Psoas muscle (tissue), 8 donors: ENCODE results near the gene EPHB1. TPM values are rescaled to one million over a fixed set of nuclear protein-coding genes. Genes with fewer than 3 reads are reported as not detected.

ENCODE experiments used
- ATAC-seq, 4 donors: fragments of 200-7000 bp; cut with Tn5 transposase; one replicate each; pipeline ENCODE4 v1.9.1; 2020; ENCODE audit warnings: moderate library complexity in 3 of 4, mild to moderate bottlenecking in 2 of 4
- DNase-seq, 2 donors: peaks; one replicate each; pipeline ENCODE4 v3.0.0-alpha.2; 2020
- H3K27ac ChIP-seq: fragments of 200-600 bp; one replicate; pipeline ENCODE4 v1.8.0; 2022
- H3K27me3 ChIP-seq, 3 donors: fragments of 200-600 bp in 1 of 3; one replicate each; pipeline versions ENCODE4 v1.6.1 to v1.8.0; 2013 to 2022; ENCODE audit warnings: low read length in 2 of 3, mild to moderate bottlenecking in 2 of 3, moderate library complexity in 1 of 3; ENCODE audit not compliant: insufficient read depth in 3 of 3
- H3K36me3 ChIP-seq, 2 donors: fragments of 200-600 bp in 1 of 2; one replicate each; pipeline versions ENCODE4 v1.6.1 to v1.8.0; 2013 to 2022; ENCODE audit warnings: low read depth in 1 of 2, mild to moderate bottlenecking in 1 of 2, moderate library complexity in 1 of 2; ENCODE audit not compliant: insufficient read depth in 1 of 2
- H3K4me1 ChIP-seq: fragments of 200-600 bp; one replicate; pipeline ENCODE4 v1.8.0; 2022
- H3K4me3 ChIP-seq: fragments of 200-600 bp; one replicate; pipeline ENCODE4 v1.8.0; 2022; ENCODE audit warnings: mild to moderate bottlenecking
- H3K9me3 ChIP-seq: fragments of 200-600 bp; one replicate; pipeline ENCODE4 v1.8.0; 2022
- CTCF ChIP-seq: fragments of 200-600 bp; IDR thresholded peaks from one replicate; pipeline ENCODE4 v1.8.0; 2022; ENCODE audit warnings: antibody characterized with exemption
- WGBS, 3 donors: extraction: QIAGEN DNeasy Blood & Tissue Kit; methylation state at CpG; one replicate each; pipeline versions ENCODE4 v1.1.6 to v1.1.7; 2013; 5-methylcytosine and 5-hydroxymethylcytosine counted together
- intact Hi-C, 2 donors: fragments of 100-400 bp; cut with DNase I; formaldehyde crosslinking; loops; one replicate each; pipeline versions ENCODE4 v1.11.0 to v1.14.2; 2022
- polyA plus RNA-seq, 3 donors: library from polyadenylated mRNA; stranded (reverse); fragments of 200-250 nt; gene quantifications; one replicate each; pipeline ENCODE4 v1.2.3, GENCODE V29; 2013
- total RNA-seq, 4 donors: library from RNA; stranded (reverse); fragmentation: NEBNext Ultra II Directional in 2 of 4; extraction: Animal tissue kit (Norgen Biotek cat#: 25700) in 2 of 4; gene quantifications; one replicate each; pipeline versions ENCODE4 v1.2.1 to v1.2.4, GENCODE V29; 2021 to 2023
- donor health status: healthy with polysubstance abuse.
- donor health status: DM: no; HTN: no; CAD: no; lungs with moderate emphysema.
- donor health status: Bipolar disorder and iron deficiency.
- donor health status: healthy.
- donor health status: DM: yes; HTN: yes; CAD: no.
- donor health status: DM: no; HTN: no; CAD: no.
- donor health status: DM: no; HTN: no; CAD: no.
- donor health status: DM: yes; HTN: yes; CAD: no.

Gene EPHB1
- total and polyA plus RNA-seq, 7 donors, result 0.85 to 6.3 (median 2.0) TPM

GRCh38 chr3:135235541-135235940 is 440.5 kb downstream of the EPHB1 start:
- H3K36me3 ChIP-seq, result no peaks in the 10 kb centered on the region
- no peak for ATAC-seq
- no peak overlapping the region for H3K27ac ChIP-seq
- no peak for TF ChIP-seq CTCF
- no peaks in the 10 kb centered on the region for H3K27me3 ChIP-seq
- H3K4me1 ChIP-seq, result no peaks in the 10 kb centered on the region
- H3K4me3 ChIP-seq, result no peak overlapping the region
- intact Hi-C loops, result no loop called here
- no peak for DNase-seq
- H3K9me3 ChIP-seq, result no peaks in the 10 kb centered on the region
- 85 to 96% (median 94%) methylated on average over 5 of the region's 5 CpGs for WGBS, 3 donors

- ATAC-seq, result no peak
- no peaks in the 10 kb centered on the region for H3K9me3 ChIP-seq
- no peaks in the 10 kb centered on the region for H3K36me3 ChIP-seq
- H3K27me3 ChIP-seq, result no peaks in the 10 kb centered on the region
- WGBS, 3 donors, result 67 to 85% (median 78%) methylated on average over 3 of the region's 3 CpGs
- H3K4me1 ChIP-seq, result no peaks in the 10 kb centered on the region
- H3K27ac ChIP-seq, result no peak overlapping the region
- DNase-seq, result no peak
- no peak for TF ChIP-seq CTCF
- no peak overlapping the region for H3K4me3 ChIP-seq
- intact Hi-C loops, result no loop called here
Observed at GRCh38 chr3:135237371-135238143, 442.5 kb downstream of the EPHB1 start.

GRCh38 chr3:135238236-135238830 is 443.3 kb downstream of the EPHB1 start:
- ATAC-seq, result peak in 1 of 4 donors; percentile 16
- no peaks in the 10 kb centered on the region for H3K4me1 ChIP-seq
- no peak overlapping the region for H3K4me3 ChIP-seq
- H3K9me3 ChIP-seq, result no peaks in the 10 kb centered on the region
- H3K27ac ChIP-seq, result no peak overlapping the region
- WGBS, 3 donors, result 62 to 82% (median 68%) methylated on average over 4 of the region's 4 CpGs
- H3K36me3 ChIP-seq, result no peaks in the 10 kb centered on the region
- intact Hi-C loops, result no loop called here
- no peak for TF ChIP-seq CTCF
- H3K27me3 ChIP-seq, result no peaks in the 10 kb centered on the region
- peak in 1 of 2 donors; percentile 43 for DNase-seq

GRCh38 chr3:135238871-135239614 is 444.0 kb downstream of the EPHB1 start:
- 62 to 72% (median 71%) methylated on average over 6 of the region's 6 CpGs for WGBS, 3 donors
- TF ChIP-seq CTCF, result no peak
- H3K27me3 ChIP-seq, result no peaks in the 10 kb centered on the region
- no peak for DNase-seq
- H3K27ac ChIP-seq, result no peak overlapping the region
- no peaks in the 10 kb centered on the region for H3K36me3 ChIP-seq
- H3K4me3 ChIP-seq, result no peak overlapping the region
- H3K9me3 ChIP-seq, result no peaks in the 10 kb centered on the region
- intact Hi-C loops, result no loop called here
- no peaks in the 10 kb centered on the region for H3K4me1 ChIP-seq
- no peak for ATAC-seq
